SK-N-SH (cell line): ENCODE results near the gene ZNF136. TPM values are rescaled to one million over a fixed set of nuclear protein-coding genes. Genes with fewer than 3 reads are reported as not detected.
A peak's percentile ranks its signal among the peaks of the same experiment; 100 is the strongest.

Experiments used
- CTCF ChIA-PET: fragments of 300-600, 350-600 bp; formaldehyde crosslinking; extraction: SDS; loops from one replicate; lab custom pipeline; 2021; lab: Yijun Ruan, JAX
- POLR2A ChIA-PET: fragments of 350-600 bp; sonication (Branson Sonifier 250); formaldehyde crosslinking; extraction: SDS; loops from one replicate; lab custom pipeline; 2020; ENCODE audit warnings: antibody characterized with exemption, inconsistent platforms; lab: Yijun Ruan, JAX
- DNase-seq: peaks from one replicate; pipeline ENCODE4 v3.0.0; 2012
- H2AFZ ChIP-seq: fragments of 200-600 bp; sonication (generic); 2 replicates; pipeline ENCODE4 v1.8.1; 2016; ENCODE audit warnings: antibody characterized with exemption, mild to moderate bottlenecking, low read depth
- H3F3A ChIP-seq: fragments of 200-600 bp; sonication (generic); replicated peaks from 2 replicates; pipeline ENCODE3; 2016; ENCODE audit warnings: antibody characterized with exemption, mild to moderate bottlenecking; ENCODE audit not compliant: insufficient read depth
- H3K27ac ChIP-seq, 2 experiments: fragments of 200-500 bp in 1 of 2; fragments of 200-600 bp in 1 of 2; sonication (Bioruptor generic) in 1 of 2; sonication (generic), shearing (Covaris generic) in 1 of 2; 2 replicates each; pipeline versions ENCODE4 v1.5.1 to v1.6.1; 2014 to 2016; ENCODE audit warnings: low read depth in 2 of 2, inconsistent platforms in 1 of 2, low read length in 1 of 2, mild to moderate bottlenecking in 1 of 2, mixed read lengths in 1 of 2
- H3K27me3 ChIP-seq: fragments of 200-600 bp; sonication (generic), shearing (Covaris generic); 2 replicates; pipeline ENCODE4 v1.6.1; 2016; ENCODE audit warnings: mixed run types; ENCODE audit not compliant: insufficient read depth
- H3K36me3 ChIP-seq, 2 experiments: fragments of 200-500 bp in 1 of 2; fragments of 200-600 bp in 1 of 2; sonication (Bioruptor generic) in 1 of 2; sonication (generic) in 1 of 2; replicated peaks in 1 of 2; 2 replicates each; pipeline versions ENCODE3 to v1.5.1; 2014 to 2016; ENCODE audit warnings: low read length in 1 of 2, mild to moderate bottlenecking in 1 of 2; ENCODE audit not compliant: insufficient read depth in 2 of 2, control insufficient read depth in 1 of 2
- H3K4me1 ChIP-seq, 2 experiments: fragments of 200-500 bp in 1 of 2; fragments of 200-600 bp in 1 of 2; sonication (Bioruptor generic) in 1 of 2; sonication (generic), shearing (Covaris generic) in 1 of 2; 2 replicates each; pipeline versions ENCODE4 v1.5.1 to v1.6.1; 2014 to 2016; ENCODE audit warnings: low read depth in 1 of 2, low read length in 1 of 2, mixed run types in 1 of 2; ENCODE audit not compliant: insufficient read depth in 2 of 2, control insufficient read depth in 1 of 2
- H3K4me2 ChIP-seq: fragments of 200-600 bp; sonication (generic), shearing (Covaris generic); 2 replicates; pipeline ENCODE4 v1.6.1; 2017; ENCODE audit warnings: mixed run types
- H3K4me3 ChIP-seq, 2 experiments: fragments of 200-500 bp in 1 of 2; fragments of 200-600 bp in 1 of 2; sonication (Bioruptor generic) in 1 of 2; sonication (generic), shearing (Covaris generic) in 1 of 2; 2 replicates each; pipeline versions ENCODE4 v1.5.1 to v1.8.1; 2014 to 2016; ENCODE audit warnings: low read depth in 2 of 2, inconsistent platforms in 1 of 2, low read length in 1 of 2, mild to moderate bottlenecking in 1 of 2, mixed read lengths in 1 of 2, moderate library complexity in 1 of 2
- H3K79me2 ChIP-seq: fragments of 200-600 bp; sonication (generic); 2 replicates; pipeline ENCODE4 v1.8.1; 2017; ENCODE audit warnings: mild to moderate bottlenecking; ENCODE audit not compliant: insufficient read depth
- H3K9ac ChIP-seq: fragments of 200-600 bp; sonication (generic); 2 replicates; pipeline ENCODE4 v1.6.1; 2017; ENCODE audit warnings: mixed run types
- H3K9me2 ChIP-seq: fragments of 200-600 bp; sonication (generic); 2 replicates; pipeline ENCODE4 v1.6.1; 2017; ENCODE audit warnings: mixed run types
- H3K9me3 ChIP-seq: fragments of 200-600 bp; sonication (generic); 2 replicates; pipeline ENCODE4 v1.6.1; 2017; ENCODE audit warnings: mixed run types, mild to moderate bottlenecking, moderate library complexity
- H4K20me1 ChIP-seq: fragments of 200-600 bp; sonication (generic); 2 replicates; pipeline ENCODE4 v1.6.1; 2017; ENCODE audit warnings: mild to moderate bottlenecking, mixed run types; ENCODE audit not compliant: insufficient read depth
- CHD2 ChIP-seq: fragments of 150-350 bp; IDR thresholded peaks from 2 replicates; pipeline ENCODE4 v1.6.1; 2018; ENCODE audit warnings: low read length; ENCODE audit not compliant: partially characterized antibody
- IRF3 ChIP-seq: fragments of 150-350 bp; IDR thresholded peaks from 2 replicates; pipeline ENCODE4 v1.6.1; 2016; ENCODE audit warnings: mild to moderate bottlenecking, low read depth, low read length
- MXI1 ChIP-seq: IDR thresholded peaks from 2 replicates; pipeline ENCODE4 v1.6.1; 2012; ENCODE audit warnings: mild to moderate bottlenecking, low read depth, low read length, improper control_type of control experiment
- NFIC ChIP-seq: IDR thresholded peaks from 2 replicates; pipeline ENCODE4 v1.4.0; 2012; ENCODE audit warnings: borderline replicate concordance
- NRF1 ChIP-seq: IDR thresholded peaks from 2 replicates; pipeline ENCODE4 v1.6.1; 2012; ENCODE audit warnings: low read depth, mild to moderate bottlenecking, low read length
- PBX3 ChIP-seq: IDR thresholded peaks from 2 replicates; pipeline ENCODE4; 2012
- TCF12 ChIP-seq: IDR thresholded peaks from 2 replicates; pipeline ENCODE4 v1.4.0; 2012
- USF2 ChIP-seq: fragments of 150-350 bp; IDR thresholded peaks from 2 replicates; pipeline ENCODE4 v1.6.1; 2017; ENCODE audit warnings: antibody characterized with exemption, low read length, low read depth, borderline replicate concordance
- WGBS: methylation state at CpG from one replicate; pipeline ENCODE4 v1.1.6; 2017; ENCODE audit warnings: low lambda C conversion rate; 5-methylcytosine and 5-hydroxymethylcytosine counted together
- polyA plus RNA-seq, 3 experiments: library from polyadenylated mRNA; depleted of rRNA; stranded (reverse); fragments of >200 nt; gene quantifications; 2 replicates each; pipeline ENCODE4 v1.2.3, GENCODE V29; 2012

The ZNF136 gene
- polyA plus RNA-seq, 1 of the 3 experiments (the other 2 are of a cell fraction) = 1.7 TPM

GRCh38 chr19:12187625-12188024 is 24.7 kb downstream of the ZNF136 start:
- H3K36me3 ChIP-seq = peaks cover 30 to 81% of the 10 kb centered on the region in 2 experiments
- no peak overlapping the region for H3K9ac ChIP-seq
- H3K4me3 ChIP-seq = peak overlapping the region in 1 of 2 experiments; percentile 1; a peak in 1 of 4 replicates
- no peak for DNase-seq
- no peaks in the 10 kb centered on the region for H3K4me1 ChIP-seq
- peaks cover 25% of the 10 kb centered on the region; the same call in 1 of the 2 replicates for H3K79me2 ChIP-seq
- no peaks in the 10 kb centered on the region for H3F3A ChIP-seq
- peaks cover 43% of the 10 kb centered on the region; the same call in 1 of the 2 replicates for H3K9me3 ChIP-seq
- TF ChIP-seq IRF3 = no peak
- TF ChIP-seq, all 33 proteins: peak for 0
- Histone ChIP-seq H3K27me3 (no peaks in the 10 kb centered on the region), H2AFZ (no peak overlapping the region), H4K20me1 (no peaks in the 10 kb centered on the region), H3K4me2 (no peak overlapping the region), H3K9me2 (no peaks in the 10 kb centered on the region), H3K27ac (no peak overlapping the region)
- ChIA-PET POLR2A (no interaction called here), CTCF (no interaction called here)
- 93% methylated on average over 6 of the region's 6 CpGs for WGBS

GRCh38 chr19:12194827-12195731 is 32.2 kb downstream of the ZNF136 start:
- Histone ChIP-seq H3K36me3 (peaks cover 0 to 24% of the 10 kb centered on the region in 2 experiments), H3K9ac (no peak overlapping the region), H3K27me3 (no peaks in the 10 kb centered on the region), H3F3A (peaks cover 4% of the 10 kb centered on the region), H3K4me2 (no peak overlapping the region; the same call in 1 of the 2 replicates), H3K79me2 (no peaks in the 10 kb centered on the region), H3K9me3 (peaks cover 12% of the 10 kb centered on the region; the same call in 1 of the 2 replicates), H4K20me1 (no peaks in the 10 kb centered on the region), H3K4me1 (no peaks in the 10 kb centered on the region; a peak in 1 of 4 replicates), H3K4me3 (peak overlapping the region in 1 of 2 experiments; percentile 44; a peak in 2 of 4 replicates), H2AFZ (no peak overlapping the region), H3K27ac (peak overlapping the region in 1 of 2 experiments; percentile 51; a peak in 1 of 4 replicates), H3K9me2 (no peaks in the 10 kb centered on the region)
- TF ChIP-seq TCF12 (no peak), USF2 (no peak), CHD2 (no peak), PBX3 (no peak), NRF1 (no peak), NFIC (no peak), MXI1 (peak; percentile 46; the same call in 1 of the 2 replicates)
- WGBS = 27% methylated on average over 33 of the region's 62 CpGs
- peak; percentile 91 for DNase-seq
- POLR2A ChIA-PET = interaction anchor here (0.7 to 1.5 kb wide), 3 partner anchors 138 to 428 kb away, joined by 3 to 4 read pairs (median 3); partner anchors contain the start of genes ZNF441 and ZNF563
- CTCF ChIA-PET = interaction anchor here (0.9 to 1.0 kb wide), 2 partner anchors 135 kb away, joined by 3 to 4 read pairs; no protein-coding TSS in a partner anchor
